Common myeloid progenitor, CD34-positive (primary cell): ENCODE measurements around the gene MDGA2. TPM values are rescaled to one million over a fixed set of nuclear protein-coding genes. Genes with fewer than 3 reads are reported as not detected.
A peak's percentile ranks its signal among the peaks of the same experiment; 100 is the strongest.

Source experiments
- CTCF ChIA-PET: fragments of 350-600 bp; sonication (Branson Sonifier 250); formaldehyde crosslinking; loops from one replicate; lab custom pipeline; 2021; ENCODE audit warnings: antibody characterized with exemption; lab: Charles Lee
- POLR2A ChIA-PET: fragments of 350-600 bp; sonication (Branson Sonifier 250); formaldehyde crosslinking; loops from one replicate; lab custom pipeline; 2021; ENCODE audit warnings: antibody characterized with exemption; lab: Charles Lee
- DNase-seq, 3 donors: peaks; one replicate each; pipeline versions ENCODE4 v3.0.0 to v3.0.0-alpha.2; 2013
- H3K27ac ChIP-seq, 2 experiments: 1 replicate in 1 of 2; 2 replicates in 1 of 2; pipeline ENCODE4 v1.7.0; 2013; ENCODE audit warnings: inconsistent platforms in 2 of 2, low read length in 2 of 2, mild to moderate bottlenecking in 2 of 2, low read depth in 1 of 2, moderate library complexity in 1 of 2; ENCODE audit not compliant: severe bottlenecking in 2 of 2, insufficient read depth in 1 of 2, poor library complexity in 1 of 2
- H3K27me3 ChIP-seq, 5 experiments: replicated peaks in 2 of 5; 1 replicate in 3 of 5; 2 replicates in 2 of 5; pipeline versions ENCODE4 v1.6.1 to v1.7.0; 2013; ENCODE audit warnings: low read length in 4 of 5, mild to moderate bottlenecking in 2 of 5, moderate library complexity in 2 of 5, inconsistent platforms in 1 of 5; ENCODE audit not compliant: insufficient read depth in 5 of 5, control insufficient read depth in 4 of 5
- H3K36me3 ChIP-seq, 4 experiments: 1 replicate in 2 of 4; 2 replicates in 2 of 4; pipeline versions ENCODE4 v1.6.1 to v1.7.0; 2013; ENCODE audit warnings: low read length in 3 of 4, control low read depth in 1 of 4, mild to moderate bottlenecking in 1 of 4; ENCODE audit not compliant: control insufficient read depth in 4 of 4, insufficient read depth in 4 of 4
- H3K4me1 ChIP-seq, 4 experiments: 1 replicate in 3 of 4; 2 replicates in 1 of 4; pipeline versions ENCODE4 v1.6.1 to v1.7.1; 2013; ENCODE audit warnings: low read length in 3 of 4, mild to moderate bottlenecking in 3 of 4, control low read depth in 1 of 4, inconsistent platforms in 1 of 4, moderate library complexity in 1 of 4; ENCODE audit not compliant: control insufficient read depth in 4 of 4, insufficient read depth in 4 of 4; ENCODE audit errors: control extremely low read depth in 1 of 4
- H3K4me3 ChIP-seq, 7 experiments: 1 replicate in 4 of 7; 2 replicates in 3 of 7; pipeline versions ENCODE4 v1.5.1 to v1.7.0; 2013; ENCODE audit warnings: mild to moderate bottlenecking in 7 of 7, low read length in 6 of 7, moderate library complexity in 6 of 7, inconsistent platforms in 2 of 7, low read depth in 2 of 7, control low read depth in 1 of 7; ENCODE audit not compliant: insufficient read depth in 4 of 7, control insufficient read depth in 1 of 7; ENCODE audit errors: extremely low read depth in 1 of 7
- H3K9me3 ChIP-seq, 5 experiments: 1 replicate in 4 of 5; 2 replicates in 1 of 5; pipeline versions ENCODE4 v1.6.1 to v1.7.1; 2013; ENCODE audit warnings: low read length in 4 of 5, mild to moderate bottlenecking in 2 of 5, inconsistent platforms in 1 of 5, low read depth in 1 of 5, moderate library complexity in 1 of 5; ENCODE audit not compliant: control insufficient read depth in 4 of 5, insufficient read depth in 2 of 5; ENCODE audit errors: control extremely low read depth in 1 of 5
- WGBS: methylation state at CpG from one replicate; pipeline ENCODE4 v1.1.5; 2013; ENCODE audit not compliant: insufficient coverage; 5-methylcytosine and 5-hydroxymethylcytosine counted together
- polyA plus RNA-seq: library from polyadenylated mRNA; unstranded; fragments of 120-200 nt; gene quantifications from one replicate; pipeline ENCODE4 v1.2.1, GENCODE V29; 2013

The MDGA2 gene
- polyA plus RNA-seq = 0.58 TPM

- peak in 2 of 3 donors; percentile 46 to 53 for DNase-seq
- no peaks in the 10 kb centered on the region for H3K36me3 ChIP-seq
- H3K27me3 ChIP-seq = peaks cover 11 to 81% (median 47%) of the 10 kb centered on the region in 5 experiments
- under 1% methylated on average over 59 of the region's 90 CpGs for WGBS
- H3K4me3 ChIP-seq = peak within 1 kb of the TSS; percentile 25 to 74 (median 47)
- H3K9me3 ChIP-seq = no peaks in the 10 kb centered on the region
- peaks cover 0 to 27% (median 24%) of the 10 kb centered on the region in 4 experiments for H3K4me1 ChIP-seq
- ChIA-PET CTCF (interaction anchor here (0.8 kb wide), 1 partner anchor 25 kb away, joined by 3 read pairs; no protein-coding TSS in a partner anchor), POLR2A (no interaction called here)
- H3K27ac ChIP-seq = no peak within 1 kb of the TSS
Measured at GRCh38 chr14:47675466-47676314, at the start of gene MDGA2. MDGA2 (minus strand) TSS chr14:47675605.

- Histone ChIP-seq H3K4me3 (no peak overlapping the region), H3K27ac (no peak overlapping the region), H3K4me1 (no peaks in the 10 kb centered on the region), H3K36me3 (no peaks in the 10 kb centered on the region), H3K9me3 (no peaks in the 10 kb centered on the region), H3K27me3 (no peaks in the 10 kb centered on the region)
- 87% methylated on average over 2 of the region's 2 CpGs for WGBS
- ChIA-PET POLR2A (no interaction called here), CTCF (no interaction called here)
- DNase-seq = no peak
Measured at GRCh38 chr14:47722929-47723693, 47.7 kb upstream of the MDGA2 start.

GRCh38 chr14:47720281-47720680 lies 44.9 kb upstream of the MDGA2 start:
- CTCF ChIA-PET = no interaction called here
- Histone ChIP-seq H3K4me3 (no peak overlapping the region), H3K27me3 (no peaks in the 10 kb centered on the region), H3K4me1 (no peaks in the 10 kb centered on the region), H3K9me3 (no peaks in the 10 kb centered on the region), H3K36me3 (no peaks in the 10 kb centered on the region), H3K27ac (no peak overlapping the region)
- POLR2A ChIA-PET = no interaction called here
- WGBS = 100% methylated on average over 2 of the region's 4 CpGs
- no peak for DNase-seq

GRCh38 chr14:47715330-47715729 lies 39.9 kb upstream of the MDGA2 start:
- no peaks in the 10 kb centered on the region for H3K4me1 ChIP-seq
- no peaks in the 10 kb centered on the region for H3K36me3 ChIP-seq
- WGBS = 94% methylated on average over 2 of the region's 3 CpGs
- H3K4me3 ChIP-seq = no peak overlapping the region
- H3K27ac ChIP-seq = no peak overlapping the region
- no peaks in the 10 kb centered on the region for H3K27me3 ChIP-seq
- ChIA-PET CTCF (no interaction called here), POLR2A (no interaction called here)
- H3K9me3 ChIP-seq = no peaks in the 10 kb centered on the region
- DNase-seq = no peak

GRCh38 chr14:47710581-47710980 lies 35.2 kb upstream of the MDGA2 start:
- no peaks in the 10 kb centered on the region for H3K4me1 ChIP-seq
- no peaks in the 10 kb centered on the region for H3K36me3 ChIP-seq
- ChIA-PET POLR2A (no interaction called here), CTCF (no interaction called here)
- WGBS = 100% methylated on average over 1 of the region's 2 CpGs
- no peaks in the 10 kb centered on the region for H3K9me3 ChIP-seq
- no peak overlapping the region for H3K27ac ChIP-seq
- DNase-seq = no peak
- no peaks in the 10 kb centered on the region for H3K27me3 ChIP-seq
- H3K4me3 ChIP-seq = no peak overlapping the region

- Histone ChIP-seq H3K4me3 (no peak overlapping the region), H3K27ac (no peak overlapping the region), H3K9me3 (no peaks in the 10 kb centered on the region), H3K4me1 (no peaks in the 10 kb centered on the region), H3K36me3 (no peaks in the 10 kb centered on the region), H3K27me3 (no peaks in the 10 kb centered on the region)
- no CpG with 5 or more reads among the region's 2 CpGs for WGBS
- ChIA-PET POLR2A (no interaction called here), CTCF (no interaction called here)
- DNase-seq = no peak
Measured at GRCh38 chr14:47705683-47706082, 30.3 kb upstream of the MDGA2 start.

GRCh38 chr14:47691829-47692228 lies 16.4 kb upstream of the MDGA2 start:
- Histone ChIP-seq H3K27me3 (no peaks in the 10 kb centered on the region), H3K27ac (no peak overlapping the region), H3K36me3 (no peaks in the 10 kb centered on the region), H3K4me3 (no peak overlapping the region), H3K9me3 (no peaks in the 10 kb centered on the region), H3K4me1 (no peaks in the 10 kb centered on the region)
- ChIA-PET POLR2A (no interaction called here), CTCF (no interaction called here)
- DNase-seq = no peak
